ENCODE results near the gene DOCK7. TPM values are rescaled to one million over a fixed set of nuclear protein-coding genes. Genes with fewer than 3 reads are reported as not detected.
"Not testable (repeated sequence)": the region's sequence is repeated elsewhere in the genome, so short reads cannot be mapped to it uniquely, and the experiment has no call there.

The DOCK7 gene
- total RNA-seq, 1 donor: 110 TPM

GRCh38 chr1:62685431-62685859 lies 2.7 kb downstream of the DOCK7 start:
- TF ChIP-seq CTCF (IDR thresholded peaks at IDR 0.05; ENCODE audit: insufficient read depth, low read length): no peak
- peak; percentile 39 for DNase-seq (ENCODE audit: low read depth)
- peak overlapping the region; percentile 43 for H3K4me3 ChIP-seq (ENCODE audit: low read depth, low read length)

- H3K4me3 ChIP-seq (ENCODE audit: low read depth, low read length): no peak overlapping the region
- TF ChIP-seq CTCF (IDR thresholded peaks at IDR 0.05; ENCODE audit: insufficient read depth, low read length): no peak
- peak; percentile 32 for DNase-seq (ENCODE audit: low read depth)
Measured at GRCh38 chr1:62682531-62682930, 5.7 kb downstream of the DOCK7 start.

- not testable (repeated sequence) for DNase-seq (ENCODE audit: low read depth); H3K4me3 ChIP-seq (ENCODE audit: low read depth, low read length)
Measured at GRCh38 chr1:62680992-62681391, 7.2 kb downstream of the DOCK7 start.

- DNase-seq (ENCODE audit: low read depth); H3K4me3 ChIP-seq (ENCODE audit: low read depth, low read length): not testable (repeated sequence)
Measured at GRCh38 chr1:62677822-62678221, 10.4 kb downstream of the DOCK7 start.

GRCh38 chr1:62676611-62677356 lies 11.4 kb downstream of the DOCK7 start:
- H3K4me3 ChIP-seq (ENCODE audit: low read depth, low read length): no peak overlapping the region
- TF ChIP-seq CTCF (IDR thresholded peaks at IDR 0.05; ENCODE audit: insufficient read depth, low read length): no peak
- DNase-seq (ENCODE audit: low read depth): peak; percentile 65

GRCh38 chr1:62673629-62674028 lies 14.6 kb downstream of the DOCK7 start:
- no peak for TF ChIP-seq CTCF (IDR thresholded peaks at IDR 0.05; ENCODE audit: insufficient read depth, low read length)
- no peak overlapping the region for H3K4me3 ChIP-seq (ENCODE audit: low read depth, low read length)
- DNase-seq (ENCODE audit: low read depth): no peak

GRCh38 chr1:62672029-62672428 lies 16.2 kb downstream of the DOCK7 start:
- TF ChIP-seq CTCF (IDR thresholded peaks at IDR 0.05; ENCODE audit: insufficient read depth, low read length): no peak
- H3K4me3 ChIP-seq (ENCODE audit: low read depth, low read length): no peak overlapping the region
- DNase-seq (ENCODE audit: low read depth): no peak

- H3K4me3 ChIP-seq (ENCODE audit: low read depth, low read length): no peak overlapping the region
- TF ChIP-seq CTCF (IDR thresholded peaks at IDR 0.05; ENCODE audit: insufficient read depth, low read length): no peak
- DNase-seq (ENCODE audit: low read depth): peak; percentile 21
Measured at GRCh38 chr1:62654744-62655143, 33.4 kb downstream of the DOCK7 start.
